GM19463 (cell line): Measurements from ENCODE around the gene PNPLA5.

ENCODE experiments used
- ATAC-seq: cut with Tn5 transposase; IDR thresholded peaks from one replicate; pipeline ENCODE4 v1.9.1; 2021; ENCODE audit warnings: mild to moderate bottlenecking, moderate library complexity; ENCODE audit not compliant: unreplicated experiment

The PNPLA5 gene

DNA sequence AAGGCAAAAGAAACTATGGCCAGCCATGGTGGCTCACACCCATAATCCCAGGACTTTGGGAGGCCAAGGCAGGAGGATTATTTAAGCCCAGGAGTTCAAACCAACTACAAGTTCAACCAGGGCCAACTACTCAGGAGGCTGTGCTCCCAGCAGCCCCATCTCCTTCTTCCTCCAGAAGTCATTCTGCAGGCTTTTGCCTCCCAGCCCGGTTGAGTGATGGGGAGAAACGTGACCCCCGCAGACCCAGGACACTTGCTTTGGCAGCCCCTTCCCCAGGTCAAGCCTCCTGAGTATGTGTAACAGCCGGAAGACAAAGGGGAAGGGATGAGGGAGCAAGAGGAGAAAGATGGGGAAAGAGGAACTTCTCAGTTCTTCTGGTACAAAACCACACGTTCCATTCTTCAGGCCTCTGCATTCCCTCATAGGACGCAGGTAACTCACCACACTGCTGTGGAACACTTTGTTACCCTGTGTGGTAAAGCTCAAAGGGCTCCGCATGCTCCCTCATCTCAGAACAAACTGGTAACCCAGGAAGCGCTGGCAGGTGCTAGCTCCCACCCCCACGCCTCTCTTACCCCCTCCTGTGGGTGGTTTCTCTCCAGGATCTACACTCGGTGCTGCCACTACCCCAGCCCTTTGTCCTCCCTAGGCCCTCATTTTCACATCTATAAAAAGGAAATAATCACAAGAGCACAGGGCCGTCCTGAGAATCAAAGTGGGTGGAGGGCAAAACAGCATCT lies 33.5 kb downstream of the PNPLA5 start:
- no peak for ATAC-seq

DNA sequence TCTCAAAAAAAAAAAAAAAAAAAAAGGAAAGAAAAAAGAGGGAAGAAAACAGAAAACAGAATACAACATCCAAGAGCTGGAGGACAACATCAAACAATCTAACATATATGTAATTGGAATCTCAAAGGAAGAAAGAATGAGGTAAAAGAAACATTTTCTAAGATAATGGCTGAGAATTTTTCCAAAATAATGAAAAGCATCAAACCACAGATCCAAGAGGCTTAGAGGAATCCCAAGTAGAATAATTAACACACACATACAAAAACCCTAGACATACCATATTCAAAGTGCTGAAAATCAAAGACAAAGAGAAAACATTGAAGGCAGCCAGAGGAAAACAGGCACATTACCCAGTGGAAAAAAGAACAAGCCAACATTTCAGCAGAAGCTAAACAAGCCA lies 34.4 kb downstream of the PNPLA5 start:
- no peak for ATAC-seq

DNA sequence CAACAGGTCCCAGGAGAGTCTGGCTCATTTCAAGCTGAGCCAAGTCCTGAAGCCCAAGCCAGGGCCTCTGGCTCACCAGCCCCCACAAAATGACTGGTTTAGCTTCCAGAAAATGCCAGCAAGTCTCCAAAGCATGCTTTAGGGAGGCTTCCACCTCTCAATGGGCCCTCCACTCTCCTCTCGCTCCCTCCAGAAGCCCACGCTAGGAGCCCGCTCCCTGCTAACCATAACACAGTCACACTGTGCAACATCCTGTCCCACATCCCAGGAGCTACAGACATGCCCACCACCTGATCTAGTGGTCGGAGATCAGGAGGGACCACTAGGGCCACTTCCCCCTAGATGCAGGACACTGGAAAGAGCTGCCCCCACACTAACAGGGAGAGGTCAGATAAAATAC lies 36.4 kb downstream of the PNPLA5 start:
- no peak for ATAC-seq

DNA sequence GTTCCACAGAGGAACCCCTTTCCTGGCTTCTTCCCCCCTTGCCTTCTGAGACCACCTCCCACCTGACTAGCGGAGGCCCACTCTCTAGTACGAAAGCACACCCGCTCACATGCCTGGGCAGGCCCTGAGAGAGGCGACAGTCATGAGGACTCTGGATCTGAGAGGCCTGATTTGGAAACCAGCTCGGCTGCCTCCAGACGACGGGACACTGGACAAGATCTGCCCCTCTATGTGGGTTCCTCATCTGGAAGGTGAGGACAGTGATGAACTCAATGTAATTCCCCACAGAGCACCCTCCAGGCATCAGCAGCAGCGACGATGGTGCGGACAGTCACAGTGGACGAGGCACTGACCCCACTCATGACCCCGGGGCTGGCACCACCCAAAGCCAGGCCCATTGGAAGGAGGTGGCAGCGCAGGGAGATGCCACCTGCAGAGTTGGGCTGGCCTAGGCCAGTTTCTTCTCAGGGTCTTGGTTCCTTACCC lies 37.0 kb downstream of the PNPLA5 start:
- no peak for ATAC-seq

GRCh38 chr22:43854121-43854785 lies 37.6 kb downstream of the PNPLA5 start:
- ATAC-seq: no peak

DNA sequence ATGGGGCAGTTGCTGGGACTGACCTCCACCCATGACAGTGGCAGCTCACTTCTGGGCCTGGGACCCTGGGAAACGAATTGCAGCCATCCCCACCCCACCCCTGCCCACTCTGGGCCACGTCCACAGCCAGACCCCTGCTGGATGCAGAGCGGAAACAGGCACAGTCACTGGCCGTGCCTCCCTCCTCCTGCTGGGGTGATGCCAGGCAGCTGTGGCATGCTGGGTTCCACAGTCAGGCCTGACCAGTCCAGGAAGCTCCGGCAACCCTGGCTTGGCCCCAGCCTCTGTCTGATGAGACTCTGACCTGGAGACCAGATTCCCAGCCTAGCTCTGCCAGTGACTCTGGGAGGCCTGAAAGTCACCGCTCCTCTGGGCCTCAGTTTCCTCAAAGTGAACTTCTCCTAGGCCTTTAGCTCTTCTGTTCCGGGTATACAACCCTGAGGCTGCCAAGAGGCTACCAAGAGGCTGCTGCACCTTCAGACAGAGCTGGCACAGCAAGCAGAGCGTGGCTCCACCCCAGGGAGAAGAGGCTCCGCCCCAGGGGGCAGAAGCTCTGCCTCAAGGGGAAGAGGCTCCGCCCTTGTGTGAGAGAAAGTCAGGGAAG lies 38.4 kb downstream of the PNPLA5 start:
- no peak for ATAC-seq

- ATAC-seq: no peak
Measured at GRCh38 chr22:43852573-43853327, 39.1 kb downstream of the PNPLA5 start.

GRCh38 chr22:43851979-43852307 lies 39.9 kb downstream of the PNPLA5 start:
- no peak for ATAC-seq

DNA sequence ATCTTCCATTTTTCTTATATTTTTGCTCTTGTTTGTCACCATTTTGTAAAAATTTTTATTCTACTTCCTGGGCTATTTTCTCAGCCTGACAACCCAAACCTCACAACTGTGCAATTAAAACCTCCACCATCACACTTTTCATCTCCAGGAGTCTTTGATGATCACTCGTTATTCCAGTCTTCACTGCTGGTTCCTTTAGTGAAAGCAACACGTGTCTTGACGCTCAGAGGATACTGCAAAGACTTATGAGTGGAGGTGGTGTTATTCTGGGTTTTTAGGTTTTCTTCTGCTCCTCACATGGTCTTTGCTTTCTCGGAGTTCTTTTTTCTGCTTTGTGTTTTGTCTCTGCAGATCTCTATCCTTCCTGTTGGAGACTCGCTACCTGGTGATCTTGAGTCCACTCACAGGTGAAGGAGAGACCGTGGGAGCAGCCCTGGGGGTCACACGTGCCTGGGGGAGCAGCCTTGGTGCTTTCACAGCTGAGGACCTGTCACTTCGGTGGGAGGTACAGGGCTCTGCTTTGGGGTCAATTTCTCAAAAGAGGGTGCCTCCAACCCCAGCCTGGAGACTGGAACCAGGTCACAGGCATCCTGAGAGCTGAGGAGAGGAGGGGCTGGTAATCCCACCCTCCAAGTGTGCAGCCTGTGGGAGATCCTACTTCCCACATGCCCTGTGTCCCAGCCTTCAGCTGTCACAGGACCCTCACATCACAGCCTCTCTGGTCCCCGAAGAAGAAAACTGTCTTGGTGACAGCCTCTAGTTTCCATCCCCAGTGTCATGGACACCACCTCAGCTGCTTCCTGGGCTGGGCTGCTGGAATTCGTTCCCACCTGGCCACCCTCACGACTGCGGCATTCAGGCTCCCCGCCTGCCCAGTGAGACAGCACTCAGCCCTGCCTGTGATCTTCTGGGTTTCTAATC lies 40.5 kb downstream of the PNPLA5 start:
- no peak for ATAC-seq

DNA sequence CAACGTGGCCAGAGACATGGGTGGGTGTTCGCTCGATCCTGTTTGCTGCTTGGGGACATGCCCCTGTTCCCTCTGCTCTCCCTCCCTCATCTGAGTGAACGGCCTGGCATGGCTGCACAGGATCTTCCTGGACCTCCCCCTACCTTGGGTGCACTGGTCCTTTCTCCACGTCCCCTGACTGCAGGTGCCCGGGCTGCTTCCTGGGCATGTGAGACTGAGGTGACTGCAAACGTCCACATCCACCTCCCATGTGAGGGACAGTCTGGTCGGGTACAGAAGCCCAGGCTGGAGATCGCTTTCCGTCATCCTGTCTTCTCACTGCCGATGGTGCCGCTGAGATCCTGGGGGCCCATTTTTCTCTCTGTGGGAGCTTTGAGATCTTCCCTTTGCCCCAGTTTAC lies 41.3 kb downstream of the PNPLA5 start:
- ATAC-seq: no peak

DNA sequence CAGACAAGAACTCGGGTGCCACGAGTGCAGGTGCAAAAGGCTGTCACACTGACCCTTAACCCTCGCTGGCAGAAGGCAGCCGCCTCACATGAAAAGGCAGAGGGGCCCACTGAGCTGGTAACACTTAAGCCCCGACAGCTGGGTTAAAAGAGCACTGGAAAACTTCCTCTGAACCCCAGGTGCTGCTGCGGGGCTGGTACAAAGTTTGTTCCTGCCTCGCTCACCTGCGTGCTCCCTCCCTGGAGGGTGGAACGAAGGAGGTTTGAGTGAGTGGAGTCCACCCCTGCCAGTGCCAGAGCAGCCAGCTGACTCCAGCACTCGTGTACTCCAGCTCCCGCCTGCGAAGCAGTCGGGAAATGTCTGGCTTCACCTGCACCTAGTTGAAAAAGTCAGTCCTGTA lies 42.1 kb downstream of the PNPLA5 start:
- no peak for ATAC-seq

GRCh38 chr22:43848366-43849171 lies 43.2 kb downstream of the PNPLA5 start:
- ATAC-seq: no peak

DNA sequence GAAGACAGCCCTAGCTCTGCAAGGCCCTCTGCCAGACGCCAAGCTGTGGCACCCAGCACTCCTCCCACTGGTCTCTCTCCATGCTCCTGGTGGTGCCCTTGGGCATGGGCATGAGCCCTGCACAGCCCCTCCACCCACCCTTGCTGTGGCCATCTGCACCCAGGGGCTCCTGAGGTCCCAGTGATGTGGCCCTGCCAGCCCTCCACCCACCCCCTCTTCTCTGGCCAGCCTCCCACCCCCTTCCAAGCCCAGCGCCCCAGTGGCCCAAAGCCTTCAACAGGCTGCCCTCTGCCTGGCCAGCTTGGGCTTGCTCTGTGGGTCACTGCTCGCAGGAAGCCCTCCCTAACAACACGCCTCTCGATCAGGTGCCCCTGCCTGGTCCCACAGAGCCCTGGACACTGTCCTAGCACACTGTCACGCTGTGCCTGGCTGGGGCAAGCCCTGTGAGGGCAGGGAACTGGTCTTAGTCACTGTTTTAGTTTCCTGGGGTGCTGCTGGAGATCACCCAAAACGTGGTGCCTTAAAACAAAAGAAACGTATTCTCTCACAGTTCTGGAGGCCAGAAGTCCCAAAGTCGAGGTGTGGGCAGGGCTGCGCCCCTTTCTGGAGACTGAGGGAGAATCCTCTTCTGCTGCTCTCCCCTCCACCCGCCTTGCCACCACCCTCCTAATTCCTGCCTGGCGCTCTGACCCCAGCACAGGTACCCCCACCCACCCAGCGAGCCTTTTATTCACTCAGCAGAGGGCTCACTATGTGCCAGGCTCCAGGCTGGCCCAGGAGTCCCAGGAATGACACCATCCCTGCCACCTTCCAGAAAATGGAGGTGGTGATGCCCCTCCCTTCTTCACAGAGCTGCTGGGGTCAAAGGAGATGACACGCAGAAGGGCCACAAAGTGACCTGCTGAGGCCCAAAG lies 44.2 kb downstream of the PNPLA5 start:
- no peak for ATAC-seq

DNA sequence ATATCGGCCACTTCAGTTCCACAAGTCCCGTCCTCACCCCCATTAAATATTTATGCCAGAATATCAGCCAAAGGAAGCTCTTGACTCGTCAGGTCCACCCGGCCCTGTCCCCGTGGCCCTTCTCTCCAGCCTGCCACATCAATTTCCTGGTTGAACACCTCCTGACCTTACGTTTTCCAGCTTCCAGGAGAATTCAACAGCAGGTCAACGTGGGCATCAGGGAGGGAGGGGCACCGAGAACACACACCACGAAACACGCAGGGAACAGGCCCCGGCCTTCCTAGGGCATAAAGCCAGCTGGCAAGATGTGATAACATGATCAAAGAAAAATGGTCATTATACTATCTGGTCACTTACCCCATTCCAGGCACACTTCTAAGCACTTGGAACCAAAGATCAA lies 44.8 kb downstream of the PNPLA5 start:
- ATAC-seq: no peak

DNA sequence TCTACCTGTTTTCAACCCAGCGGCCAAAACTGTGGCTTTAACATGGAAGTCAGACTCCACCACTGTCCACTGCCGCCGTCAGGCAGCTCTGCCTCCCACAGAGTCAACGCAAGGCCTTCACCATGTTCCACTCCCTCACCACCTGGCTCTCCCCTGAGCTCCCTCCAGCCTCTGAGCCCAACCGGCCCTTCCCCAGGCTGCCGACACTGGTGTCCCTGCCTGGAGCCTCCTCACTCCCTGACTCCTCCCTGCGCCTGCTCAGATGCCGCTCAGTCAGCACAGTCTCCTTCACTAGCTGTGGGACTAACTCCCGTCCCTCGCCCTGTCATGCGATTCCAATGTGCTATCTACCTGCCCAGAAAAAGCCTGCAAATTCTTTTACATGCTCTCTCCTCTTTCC lies 45.8 kb downstream of the PNPLA5 start:
- ATAC-seq: no peak

DNA sequence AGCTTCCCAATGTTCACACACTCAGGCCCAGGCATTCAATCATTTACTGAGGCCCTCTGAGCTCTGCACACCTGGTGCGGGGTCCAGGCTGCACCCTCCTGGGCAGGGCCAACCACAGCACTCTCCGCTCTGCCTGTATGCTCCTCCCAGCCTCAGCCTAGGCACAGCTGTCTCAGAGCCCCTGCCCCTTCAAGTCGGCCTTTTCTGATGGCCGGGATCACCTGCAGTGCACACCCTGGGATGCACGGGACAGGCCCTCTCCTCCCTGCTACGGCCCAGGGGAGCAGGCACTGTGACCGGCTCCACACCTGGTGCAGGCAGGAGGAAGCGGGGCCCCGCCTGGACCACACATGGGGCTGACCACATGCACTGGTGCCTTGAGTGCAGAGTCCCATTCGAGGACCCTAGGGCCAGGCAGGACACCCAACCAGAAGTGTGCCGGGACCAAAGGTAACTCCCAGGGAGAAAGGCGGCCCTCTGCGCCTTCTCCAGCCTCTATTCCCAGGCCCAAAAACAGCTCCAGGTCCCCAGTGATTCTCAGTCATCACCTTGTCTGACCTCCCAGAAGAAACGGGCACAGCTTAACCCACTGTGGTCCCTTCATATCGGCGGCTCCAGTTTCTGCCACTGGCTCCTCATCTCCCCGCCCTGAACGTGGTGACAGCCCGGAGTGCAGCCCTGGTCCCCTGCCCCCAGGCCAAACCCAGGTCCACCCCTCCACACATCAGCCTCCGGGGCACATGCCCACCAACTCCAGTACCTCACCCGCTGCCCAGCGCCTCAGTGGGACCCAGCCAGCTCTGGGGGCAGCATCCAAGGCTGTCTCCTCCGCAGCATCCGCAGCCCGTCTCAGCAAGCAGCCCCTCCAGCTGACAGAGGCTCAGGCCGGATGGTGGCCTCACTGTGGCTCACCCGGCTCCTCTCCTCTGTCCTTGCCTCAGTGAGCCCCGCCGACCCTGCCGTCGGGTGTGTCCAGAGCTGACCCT lies 47.0 kb downstream of the PNPLA5 start:
- ATAC-seq: no peak

DNA sequence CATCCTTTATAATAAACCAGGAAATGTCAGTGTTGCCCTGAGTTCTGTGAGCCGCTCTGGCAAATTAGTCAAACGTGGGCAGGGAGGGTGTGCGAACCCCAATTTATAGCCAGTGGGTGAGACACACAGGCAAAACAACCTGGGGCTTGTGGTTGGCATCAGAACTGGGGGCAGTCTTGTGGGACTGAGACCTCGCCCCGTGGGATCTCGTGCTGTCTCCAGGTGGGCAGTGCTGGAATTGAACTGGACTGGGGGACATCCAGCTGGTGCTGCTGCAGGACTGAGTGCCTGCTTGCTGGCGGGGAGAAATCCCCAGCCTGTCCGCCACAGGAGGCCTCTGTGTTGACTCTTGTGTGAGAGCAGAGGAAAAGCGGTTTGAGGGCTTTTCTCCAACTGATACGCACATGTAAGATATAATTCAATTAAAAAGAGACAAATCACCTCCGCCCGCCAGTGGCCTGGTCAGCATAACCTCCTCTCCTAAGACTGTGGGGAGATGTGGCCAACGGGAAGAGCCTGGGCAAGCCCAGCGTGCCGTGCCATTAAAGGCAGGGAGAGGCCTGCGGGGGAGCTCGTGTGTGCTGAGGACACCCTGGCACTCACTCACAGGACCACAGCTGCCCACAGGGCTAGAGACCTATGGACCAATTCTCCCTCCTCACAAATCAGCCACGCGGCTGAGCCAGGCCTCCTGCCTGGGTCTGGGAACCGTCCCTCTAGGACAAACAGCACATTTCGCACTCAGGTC lies 47.9 kb downstream of the PNPLA5 start:
- ATAC-seq: no peak
